Body of pancreas (tissue), 4 donors: ENCODE measurements around the gene STAT2.

Experiments used
- POLR2A ChIP-seq, 3 donors: fragments of 450-650 bp; IDR thresholded peaks; one replicate each; pipeline ENCODE4 v1.6.1; 2016; ENCODE audit warnings: antibody characterized with exemption in 3 of 3, mild to moderate bottlenecking in 2 of 3
- TF ChIP-seq, protein P1 (sequence below), 7 experiments: fragments of 450-650 bp in 4 of 7; fragments of 200-600 bp in 3 of 7; sonication (generic) in 3 of 7; IDR thresholded peaks; one replicate each; pipeline ENCODE4 v1.5.1; 2016 to 2019; ENCODE audit warnings: antibody characterized with exemption in 7 of 7

DNA sequence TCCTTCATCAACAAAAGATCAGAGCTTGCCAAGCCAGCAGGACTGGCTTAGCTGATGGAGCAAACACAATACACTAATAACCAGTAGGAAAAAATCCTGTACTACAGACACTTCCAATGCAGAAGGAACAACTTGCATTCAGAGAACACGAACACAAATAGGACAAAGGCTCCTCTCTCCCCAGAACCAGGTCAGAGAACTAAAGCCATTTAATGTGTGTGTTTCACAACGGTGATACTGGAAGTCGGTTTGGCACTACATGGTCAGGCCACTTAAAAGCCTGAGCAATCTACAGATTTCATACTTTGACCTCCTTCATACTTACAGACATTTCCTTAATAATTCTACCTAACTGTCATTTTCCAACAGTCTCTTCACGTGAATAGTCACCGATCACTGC lies 66.1 kb downstream of the STAT2 start:
- TF ChIP-seq, protein P1, sequence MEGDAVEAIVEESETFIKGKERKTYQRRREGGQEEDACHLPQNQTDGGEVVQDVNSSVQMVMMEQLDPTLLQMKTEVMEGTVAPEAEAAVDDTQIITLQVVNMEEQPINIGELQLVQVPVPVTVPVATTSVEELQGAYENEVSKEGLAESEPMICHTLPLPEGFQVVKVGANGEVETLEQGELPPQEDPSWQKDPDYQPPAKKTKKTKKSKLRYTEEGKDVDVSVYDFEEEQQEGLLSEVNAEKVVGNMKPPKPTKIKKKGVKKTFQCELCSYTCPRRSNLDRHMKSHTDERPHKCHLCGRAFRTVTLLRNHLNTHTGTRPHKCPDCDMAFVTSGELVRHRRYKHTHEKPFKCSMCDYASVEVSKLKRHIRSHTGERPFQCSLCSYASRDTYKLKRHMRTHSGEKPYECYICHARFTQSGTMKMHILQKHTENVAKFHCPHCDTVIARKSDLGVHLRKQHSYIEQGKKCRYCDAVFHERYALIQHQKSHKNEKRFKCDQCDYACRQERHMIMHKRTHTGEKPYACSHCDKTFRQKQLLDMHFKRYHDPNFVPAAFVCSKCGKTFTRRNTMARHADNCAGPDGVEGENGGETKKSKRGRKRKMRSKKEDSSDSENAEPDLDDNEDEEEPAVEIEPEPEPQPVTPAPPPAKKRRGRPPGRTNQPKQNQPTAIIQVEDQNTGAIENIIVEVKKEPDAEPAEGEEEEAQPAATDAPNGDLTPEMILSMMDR (IDR thresholded peaks at IDR 0.05): no peak
- no peak for TF ChIP-seq POLR2A (IDR thresholded peaks at IDR 0.05)
